ENCODE data around the gene CCDC152.
"Not testable (repeated sequence)": the region's sequence is repeated elsewhere in the genome, so short reads cannot be mapped to it uniquely, and the experiment has no call there.

Gene CCDC152, protein sequence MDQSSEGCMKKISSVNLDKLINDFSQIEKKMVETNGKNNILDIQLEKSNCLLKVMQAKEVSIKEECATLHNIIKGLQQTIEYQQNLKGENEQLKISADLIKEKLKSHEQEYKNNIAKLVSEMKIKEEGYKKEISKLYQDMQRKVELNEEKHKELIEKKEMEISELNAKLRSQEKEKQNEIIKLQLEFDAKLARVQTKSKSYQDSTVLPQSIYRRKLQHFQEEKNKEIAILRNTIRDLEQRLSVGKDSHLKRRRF

DNA sequence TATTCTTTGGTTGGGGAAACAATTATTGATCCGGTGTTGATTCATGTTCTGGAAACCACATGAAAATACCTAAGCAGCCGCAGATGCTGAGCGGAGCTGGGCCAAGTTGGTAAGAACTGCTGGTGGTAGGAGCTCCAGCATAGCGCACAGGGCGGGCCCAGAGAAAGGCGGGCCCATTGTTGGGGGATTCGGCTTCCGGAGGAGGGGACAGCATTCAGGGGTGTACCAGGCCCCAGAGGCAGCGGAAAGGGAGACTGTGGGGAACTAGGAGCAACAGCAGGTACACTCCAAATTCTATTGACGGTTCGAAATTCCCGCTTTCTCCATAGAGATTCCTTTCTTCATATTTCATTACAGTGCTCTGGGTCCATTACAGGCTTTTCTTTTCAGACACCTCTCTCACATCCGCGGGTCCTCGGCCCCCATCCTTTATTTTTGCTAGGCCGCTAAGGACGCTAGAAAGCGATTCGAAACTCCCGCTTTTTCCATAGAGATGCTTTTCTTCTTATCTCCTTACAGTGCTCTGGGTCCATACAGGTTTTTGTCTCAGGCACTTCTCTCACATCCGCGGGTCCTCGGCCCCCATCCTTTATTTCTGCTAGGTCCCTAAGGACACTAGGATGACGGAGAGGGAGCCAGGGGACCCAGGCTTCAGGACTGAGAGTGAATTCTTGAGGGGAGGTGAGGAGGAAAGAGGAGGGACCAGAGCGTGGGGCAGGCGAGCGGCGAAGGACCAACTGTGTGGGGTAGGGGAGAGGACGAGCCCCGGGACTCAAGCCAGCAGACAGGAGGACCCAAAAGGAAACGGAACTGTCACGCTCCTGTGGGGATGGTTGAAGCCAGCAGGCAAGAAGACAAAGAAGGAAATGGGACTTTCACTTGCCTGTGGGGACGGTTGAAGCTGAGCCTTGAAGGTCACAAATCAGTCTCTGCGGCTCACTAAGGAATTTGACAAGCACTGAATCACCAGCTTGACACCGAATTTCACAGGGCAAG is at the start of gene CCDC152:
Gene CCDC152, plus strand, starts transcription at position 213 of the 996 bp plus-strand sequence. CDS start 2,304 bp downstream, outside the sequence.
- in situ Hi-C loops (cut with MboI; ENCODE audit: low sequenced_read_pairs, unreplicated experiment): loop anchor here (25.0 kb wide), 1 partner anchor 895 kb away; the partner anchor contains the start of gene OXCT1
- TF ChIP-seq, protein P1, sequence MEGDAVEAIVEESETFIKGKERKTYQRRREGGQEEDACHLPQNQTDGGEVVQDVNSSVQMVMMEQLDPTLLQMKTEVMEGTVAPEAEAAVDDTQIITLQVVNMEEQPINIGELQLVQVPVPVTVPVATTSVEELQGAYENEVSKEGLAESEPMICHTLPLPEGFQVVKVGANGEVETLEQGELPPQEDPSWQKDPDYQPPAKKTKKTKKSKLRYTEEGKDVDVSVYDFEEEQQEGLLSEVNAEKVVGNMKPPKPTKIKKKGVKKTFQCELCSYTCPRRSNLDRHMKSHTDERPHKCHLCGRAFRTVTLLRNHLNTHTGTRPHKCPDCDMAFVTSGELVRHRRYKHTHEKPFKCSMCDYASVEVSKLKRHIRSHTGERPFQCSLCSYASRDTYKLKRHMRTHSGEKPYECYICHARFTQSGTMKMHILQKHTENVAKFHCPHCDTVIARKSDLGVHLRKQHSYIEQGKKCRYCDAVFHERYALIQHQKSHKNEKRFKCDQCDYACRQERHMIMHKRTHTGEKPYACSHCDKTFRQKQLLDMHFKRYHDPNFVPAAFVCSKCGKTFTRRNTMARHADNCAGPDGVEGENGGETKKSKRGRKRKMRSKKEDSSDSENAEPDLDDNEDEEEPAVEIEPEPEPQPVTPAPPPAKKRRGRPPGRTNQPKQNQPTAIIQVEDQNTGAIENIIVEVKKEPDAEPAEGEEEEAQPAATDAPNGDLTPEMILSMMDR (IDR thresholded peaks at IDR 0.05; ENCODE audit: borderline replicate concordance, control extremely low read depth, extremely low read depth, insufficient read depth, missing control alignments): no peak
- peak; percentile 45 for DNase-seq (ENCODE audit: low spot score)

DNA sequence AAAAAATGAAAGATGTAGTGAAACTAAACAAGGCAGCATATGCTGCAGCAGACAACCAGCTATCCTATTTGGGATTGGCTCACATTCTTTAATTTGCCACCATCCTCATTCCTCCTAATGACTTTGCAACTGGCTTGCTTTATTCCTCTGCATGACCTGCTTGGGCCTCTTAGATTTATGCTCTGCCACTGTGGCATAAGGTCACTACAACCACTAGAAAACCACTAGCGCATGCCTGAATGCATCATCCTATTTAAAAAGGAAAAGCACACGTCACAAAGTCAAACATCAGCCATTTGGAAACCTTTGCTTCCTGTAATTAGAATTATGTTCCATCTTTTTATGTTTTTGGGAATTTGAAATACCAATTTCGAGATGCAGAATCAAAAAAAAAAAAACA is 40.8 kb upstream of the CCDC152 start:
- in situ Hi-C loops (cut with MboI; ENCODE audit: low sequenced_read_pairs, unreplicated experiment): no loop called here
- TF ChIP-seq, protein P1 (IDR thresholded peaks at IDR 0.05; ENCODE audit: borderline replicate concordance, control extremely low read depth, extremely low read depth, insufficient read depth, missing control alignments): no peak
- DNase-seq (ENCODE audit: low spot score): no peak

DNA sequence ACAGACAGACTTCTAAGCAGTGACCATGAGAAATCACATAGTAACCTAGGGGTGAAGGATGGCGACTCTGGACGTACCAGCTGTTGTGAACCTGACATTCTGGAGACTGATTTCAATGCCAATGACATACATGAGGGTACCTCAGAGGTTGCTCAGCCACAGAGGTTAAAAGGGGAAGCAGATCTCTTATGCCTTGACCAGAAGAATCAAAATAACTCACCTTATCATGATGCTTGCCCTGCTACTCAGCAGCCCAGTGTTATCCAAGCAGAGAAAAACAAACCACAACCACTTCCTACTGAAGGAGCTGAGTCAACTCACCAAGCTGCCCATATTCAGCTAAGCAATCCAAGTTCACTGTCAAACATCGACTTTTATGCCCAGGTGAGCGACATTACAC is 38.0 kb upstream of the CCDC152 start:
- no peak for DNase-seq (ENCODE audit: low spot score)
- TF ChIP-seq, protein P1 (IDR thresholded peaks at IDR 0.05; ENCODE audit: borderline replicate concordance, control extremely low read depth, extremely low read depth, insufficient read depth, missing control alignments): no peak
- in situ Hi-C loops (cut with MboI; ENCODE audit: low sequenced_read_pairs, unreplicated experiment): no loop called here

DNA sequence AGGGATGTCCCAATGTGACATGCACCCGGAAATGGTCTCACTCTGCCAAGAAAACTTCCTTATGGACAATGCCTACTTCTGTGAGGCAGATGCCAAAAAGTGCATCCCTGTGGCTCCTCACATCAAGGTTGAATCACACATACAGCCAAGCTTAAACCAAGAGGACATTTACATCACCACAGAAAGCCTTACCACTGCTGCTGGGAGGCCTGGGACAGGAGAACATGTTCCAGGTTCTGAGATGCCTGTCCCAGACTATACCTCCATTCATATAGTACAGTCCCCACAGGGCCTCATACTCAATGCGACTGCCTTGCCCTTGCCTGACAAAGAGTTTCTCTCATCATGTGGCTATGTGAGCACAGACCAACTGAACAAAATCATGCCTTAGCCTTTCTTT is 37.6 kb upstream of the CCDC152 start:
- TF ChIP-seq, protein P1 (IDR thresholded peaks at IDR 0.05; ENCODE audit: borderline replicate concordance, control extremely low read depth, extremely low read depth, insufficient read depth, missing control alignments): no peak
- in situ Hi-C loops (cut with MboI; ENCODE audit: low sequenced_read_pairs, unreplicated experiment): no loop called here
- DNase-seq (ENCODE audit: low spot score): no peak

DNA sequence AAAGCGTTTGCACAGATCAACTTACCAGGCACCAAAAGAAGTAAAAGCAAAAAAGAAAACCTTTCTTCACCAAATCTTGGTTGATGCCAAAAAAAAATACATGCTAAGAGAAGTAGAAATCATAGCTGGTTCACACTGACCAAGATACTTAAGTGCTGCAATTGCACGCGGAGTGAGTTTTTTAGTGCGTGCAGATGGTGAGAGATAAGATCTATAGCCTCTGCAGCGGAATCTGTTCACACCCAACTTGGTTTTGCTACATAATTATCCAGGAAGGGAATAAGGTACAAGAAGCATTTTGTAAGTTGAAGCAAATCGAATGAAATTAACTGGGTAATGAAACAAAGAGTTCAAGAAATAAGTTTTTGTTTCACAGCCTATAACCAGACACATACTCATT is 36.4 kb upstream of the CCDC152 start:
- no peak for DNase-seq (ENCODE audit: low spot score)
- TF ChIP-seq, protein P1 (IDR thresholded peaks at IDR 0.05; ENCODE audit: borderline replicate concordance, control extremely low read depth, extremely low read depth, insufficient read depth, missing control alignments): no peak
- in situ Hi-C loops (cut with MboI; ENCODE audit: low sequenced_read_pairs, unreplicated experiment): no loop called here

DNA sequence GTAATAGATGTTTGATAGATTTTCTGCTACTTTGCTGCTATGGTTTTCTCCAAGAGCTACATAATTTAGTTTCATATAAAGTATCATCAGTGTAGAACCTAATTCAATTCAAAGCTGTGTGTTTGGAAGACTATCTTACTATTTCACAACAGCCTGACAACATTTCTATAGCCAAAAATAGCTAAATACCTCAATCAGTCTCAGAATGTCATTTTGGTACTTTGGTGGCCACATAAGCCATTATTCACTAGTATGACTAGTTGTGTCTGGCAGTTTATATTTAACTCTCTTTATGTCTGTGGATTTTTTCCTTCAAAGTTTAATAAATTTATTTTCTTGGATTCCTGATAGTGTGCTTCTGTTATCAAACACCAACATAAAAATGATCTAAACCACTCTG is 35.1 kb upstream of the CCDC152 start:
- no peak for DNase-seq (ENCODE audit: low spot score)
- TF ChIP-seq, protein P1 (IDR thresholded peaks at IDR 0.05; ENCODE audit: borderline replicate concordance, control extremely low read depth, extremely low read depth, insufficient read depth, missing control alignments): no peak
- in situ Hi-C loops (cut with MboI; ENCODE audit: low sequenced_read_pairs, unreplicated experiment): no loop called here

DNA sequence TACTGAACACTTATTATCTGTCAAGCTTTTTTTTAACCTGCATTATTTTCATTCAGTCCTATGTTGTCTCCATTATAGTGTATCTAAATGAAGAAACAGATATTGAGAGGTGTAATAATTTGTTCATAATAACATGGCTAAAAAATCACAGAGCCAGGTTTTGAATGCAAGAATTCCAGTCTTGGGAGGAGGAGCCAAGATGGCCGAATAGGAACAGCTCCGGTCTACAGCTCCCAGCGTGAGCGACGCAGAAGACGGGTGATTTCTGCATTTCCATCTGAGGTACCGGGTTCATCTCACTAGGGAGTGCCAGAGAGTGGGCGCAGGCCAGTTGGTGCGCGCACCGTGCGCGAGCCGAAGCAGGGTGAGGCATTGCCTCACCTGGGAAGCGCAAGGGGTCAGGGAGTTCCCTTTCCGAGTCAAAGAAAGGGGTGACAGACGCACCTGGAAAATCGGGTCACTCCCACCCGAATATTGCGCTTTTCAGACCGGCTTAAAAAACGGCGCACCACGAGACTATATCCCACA is 22.0 kb upstream of the CCDC152 start:
- in situ Hi-C loops (cut with MboI; ENCODE audit: low sequenced_read_pairs, unreplicated experiment); DNase-seq (ENCODE audit: low spot score): not testable (repeated sequence)
